Cardiac muscle cell (in vitro differentiated cells and primary cell): ENCODE results near the gene EXOSC6. TPM values are rescaled to one million over a fixed set of nuclear protein-coding genes. Genes with fewer than 3 reads are reported as not detected.
A peak's percentile ranks its signal among the peaks of the same experiment; 100 is the strongest.
"Not testable (repeated sequence)": the region's sequence is repeated elsewhere in the genome, so short reads cannot be mapped to it uniquely, and the experiment has no call there.

Experiments
- DNase-seq, 2 donors: peaks; one replicate each; pipeline versions ENCODE4 v3.0.0 to v3.0.0-alpha.2; 2010 to 2017; ENCODE audit warnings: low read depth in 1 of 2, low spot score in 1 of 2
- H3K27ac ChIP-seq: fragments of 200-600 bp; sonication (generic); 2 replicates; pipeline ENCODE4 v1.5.1; 2016
- H3K27me3 ChIP-seq: fragments of 200-600 bp; sonication (generic); 2 replicates; pipeline ENCODE4 v1.6.0; 2016; ENCODE audit warnings: control low read depth
- H3K36me3 ChIP-seq: fragments of 200-600 bp; sonication (generic); 2 replicates; pipeline ENCODE4 v1.5.1; 2016; ENCODE audit warnings: control low read depth
- H3K4me1 ChIP-seq: fragments of 200-600 bp; sonication (generic); 2 replicates; pipeline ENCODE4 v1.8.1; 2017; ENCODE audit warnings: low read depth, mild to moderate bottlenecking, mixed run types
- H3K4me3 ChIP-seq: fragments of 200-600 bp; sonication (generic); 2 replicates; pipeline ENCODE4 v1.5.1; 2016; ENCODE audit warnings: mild to moderate bottlenecking
- H3K9me3 ChIP-seq: fragments of 200-600 bp; sonication (generic); 2 replicates; pipeline ENCODE4 v1.5.1; 2017; ENCODE audit warnings: low read depth, mild to moderate bottlenecking, control low read depth
- polyA plus RNA-seq: library from polyadenylated mRNA; unstranded; fragments of >200 nt; fragmentation: Nextera tagmentation; extraction: Ambion mirVana; gene quantifications from 2 replicates; pipeline ENCODE4 v1.2.1, GENCODE V29; 2016
- total RNA-seq: library from RNA; depleted of rRNA; stranded (reverse); fragments of >200 nt; gene quantifications from 2 replicates; pipeline ENCODE4 v1.2.3, GENCODE V29; 2016
- TF ChIP-seq, protein P1 (sequence below): IDR thresholded peaks from 2 replicates; pipeline ENCODE4 v1.5.1; 2012; ENCODE audit warnings: low read depth, mild to moderate bottlenecking, low read length

The EXOSC6 gene
- total and polyA plus RNA-seq, 2 experiments from 2014 or later: 24.6 to 26.8 TPM

DNA sequence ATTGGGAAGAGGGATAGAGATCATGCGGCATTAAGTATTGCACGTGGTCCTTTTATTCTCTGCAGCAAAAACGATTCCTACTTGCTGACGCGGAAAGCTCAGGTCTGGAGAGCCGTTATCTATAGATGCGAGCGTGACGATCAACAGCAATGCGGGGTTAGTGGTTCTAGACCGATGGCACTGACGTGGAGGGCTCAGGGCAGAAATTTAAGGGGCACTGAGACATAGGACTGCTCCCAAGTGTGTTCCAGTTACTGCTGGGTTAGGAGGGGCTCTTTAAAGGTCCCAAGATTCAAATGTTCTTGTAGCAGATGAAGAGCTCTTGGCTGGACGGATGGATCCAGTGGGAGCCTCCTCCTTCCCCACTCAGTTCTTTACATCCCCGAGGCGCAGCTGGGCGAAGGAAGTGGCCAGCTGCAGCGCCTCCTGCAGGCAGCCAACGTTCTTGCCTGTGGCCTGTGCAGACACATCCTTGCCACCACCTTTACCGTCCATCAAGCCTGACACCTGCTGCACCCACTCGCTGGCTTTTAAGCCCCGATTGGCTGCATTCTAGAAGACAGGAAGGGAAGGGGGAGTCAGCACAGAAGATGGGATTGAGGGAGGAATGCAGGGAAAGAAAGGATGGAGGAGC is 732 bp upstream of the EXOSC6 start:
- Histone ChIP-seq H3K9me3 (no peaks in the 10 kb centered on the region), H3K4me1 (peaks cover 8% of the 10 kb centered on the region), H3K36me3 (peaks cover 47% of the 10 kb centered on the region), H3K4me3 (no peak overlapping the region), H3K27me3 (no peaks in the 10 kb centered on the region), H3K27ac (no peak overlapping the region)
- TF ChIP-seq, protein P1, sequence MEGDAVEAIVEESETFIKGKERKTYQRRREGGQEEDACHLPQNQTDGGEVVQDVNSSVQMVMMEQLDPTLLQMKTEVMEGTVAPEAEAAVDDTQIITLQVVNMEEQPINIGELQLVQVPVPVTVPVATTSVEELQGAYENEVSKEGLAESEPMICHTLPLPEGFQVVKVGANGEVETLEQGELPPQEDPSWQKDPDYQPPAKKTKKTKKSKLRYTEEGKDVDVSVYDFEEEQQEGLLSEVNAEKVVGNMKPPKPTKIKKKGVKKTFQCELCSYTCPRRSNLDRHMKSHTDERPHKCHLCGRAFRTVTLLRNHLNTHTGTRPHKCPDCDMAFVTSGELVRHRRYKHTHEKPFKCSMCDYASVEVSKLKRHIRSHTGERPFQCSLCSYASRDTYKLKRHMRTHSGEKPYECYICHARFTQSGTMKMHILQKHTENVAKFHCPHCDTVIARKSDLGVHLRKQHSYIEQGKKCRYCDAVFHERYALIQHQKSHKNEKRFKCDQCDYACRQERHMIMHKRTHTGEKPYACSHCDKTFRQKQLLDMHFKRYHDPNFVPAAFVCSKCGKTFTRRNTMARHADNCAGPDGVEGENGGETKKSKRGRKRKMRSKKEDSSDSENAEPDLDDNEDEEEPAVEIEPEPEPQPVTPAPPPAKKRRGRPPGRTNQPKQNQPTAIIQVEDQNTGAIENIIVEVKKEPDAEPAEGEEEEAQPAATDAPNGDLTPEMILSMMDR: peak; percentile 51
- peak; percentile 9 to 15 for DNase-seq

DNA sequence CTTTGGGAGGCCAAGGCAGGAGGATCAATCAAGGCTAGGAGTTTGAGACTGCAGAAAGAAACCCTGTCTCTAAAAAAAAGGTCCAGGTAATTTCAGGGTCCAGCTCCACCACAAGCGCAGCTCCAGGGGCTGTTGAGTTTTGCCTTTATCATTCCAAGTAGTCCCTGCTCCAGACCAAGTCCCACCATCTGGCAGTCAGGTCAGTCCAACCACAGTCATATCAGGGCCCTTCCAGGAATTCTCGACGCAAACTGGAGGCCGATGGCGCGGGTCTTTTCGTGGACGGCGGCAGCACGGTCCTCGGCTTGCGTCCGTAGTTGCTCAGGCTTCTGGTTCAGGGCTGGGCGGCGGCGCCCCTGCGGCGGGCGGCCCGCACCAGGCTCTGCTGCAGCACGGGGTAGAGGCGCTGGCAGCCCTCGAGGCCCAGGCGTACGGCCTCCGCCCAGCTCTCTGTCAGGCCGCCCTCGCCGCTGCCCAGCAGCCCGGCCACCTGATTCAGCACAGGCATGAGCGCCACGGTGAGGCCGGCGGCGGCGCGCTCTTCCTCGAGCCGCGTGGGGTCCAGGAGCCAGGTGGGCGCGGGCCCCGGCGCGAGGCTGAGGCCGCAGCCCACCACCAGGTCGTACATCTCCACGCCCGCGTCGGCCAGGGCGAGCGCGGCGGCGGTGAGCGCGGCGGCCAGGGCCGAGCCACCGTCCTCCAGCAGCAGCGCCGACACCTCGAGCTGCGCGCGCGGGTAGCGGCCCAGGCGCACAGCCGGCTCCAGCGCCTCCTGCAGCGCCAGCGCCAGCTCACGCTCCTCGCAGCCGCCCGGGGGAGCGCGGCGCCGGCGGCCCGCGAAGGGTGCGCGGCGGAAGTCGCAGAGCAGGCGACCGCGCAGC is 752 bp downstream of the EXOSC6 start:
- H3K27me3 ChIP-seq: no peaks in the 10 kb centered on the region
- peak overlapping the region; percentile 92 for H3K27ac ChIP-seq
- H3K9me3 ChIP-seq: no peaks in the 10 kb centered on the region
- H3K4me3 ChIP-seq: peak overlapping the region; percentile 86
- H3K36me3 ChIP-seq: peaks cover 33% of the 10 kb centered on the region
- DNase-seq: peak; percentile 65 to 69
- peaks cover 8% of the 10 kb centered on the region for H3K4me1 ChIP-seq
- TF ChIP-seq, protein P1: no peak

DNA sequence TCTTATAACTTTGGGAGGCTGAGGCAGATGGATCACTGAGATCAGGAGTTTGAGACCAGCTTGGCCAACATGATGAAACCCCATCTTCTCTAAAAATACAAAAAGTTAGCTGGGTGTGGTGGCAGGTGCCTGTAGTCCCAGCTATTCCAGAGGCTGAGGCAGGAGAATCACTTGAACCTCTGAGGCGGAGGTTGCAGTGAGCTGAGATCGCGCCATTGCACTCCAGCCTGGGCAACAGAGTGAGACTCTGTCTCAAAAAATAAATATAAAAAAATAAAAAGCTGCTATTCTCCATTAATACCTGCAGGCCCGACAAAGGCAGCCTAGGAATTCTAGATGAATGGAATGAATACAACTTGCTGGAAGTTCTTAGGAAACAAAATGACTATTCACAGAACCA is 2.0 kb downstream of the EXOSC6 start:
- not testable (repeated sequence) for H3K4me3 ChIP-seq, H3K9me3 ChIP-seq, H3K4me1 ChIP-seq, DNase-seq, H3K27me3 ChIP-seq
- Histone ChIP-seq H3K36me3 (peaks cover 24% of the 10 kb centered on the region), H3K27ac (peak overlapping the region; percentile 72)

DNA sequence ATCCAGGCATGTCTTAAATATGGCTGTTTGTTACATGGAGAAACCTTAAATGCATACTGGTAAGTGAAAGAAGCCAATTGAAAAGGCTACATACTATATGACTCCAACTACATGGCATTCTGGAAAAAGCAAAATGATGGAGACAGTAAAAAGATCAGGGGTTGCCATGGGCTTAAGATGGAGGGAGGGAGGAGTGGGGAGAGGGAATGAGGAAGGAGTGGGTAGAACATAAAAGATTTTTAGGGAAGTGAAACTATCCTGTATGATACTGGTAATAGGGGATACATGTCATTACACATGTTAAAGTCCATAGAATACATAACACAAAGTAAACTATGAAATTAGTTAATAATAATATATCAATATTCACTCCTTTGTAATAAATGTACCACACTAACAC is 13.0 kb downstream of the EXOSC6 start:
- DNase-seq, H3K36me3 ChIP-seq, H3K27ac ChIP-seq, H3K4me3 ChIP-seq, H3K9me3 ChIP-seq, H3K4me1 ChIP-seq, H3K27me3 ChIP-seq: not testable (repeated sequence)

DNA sequence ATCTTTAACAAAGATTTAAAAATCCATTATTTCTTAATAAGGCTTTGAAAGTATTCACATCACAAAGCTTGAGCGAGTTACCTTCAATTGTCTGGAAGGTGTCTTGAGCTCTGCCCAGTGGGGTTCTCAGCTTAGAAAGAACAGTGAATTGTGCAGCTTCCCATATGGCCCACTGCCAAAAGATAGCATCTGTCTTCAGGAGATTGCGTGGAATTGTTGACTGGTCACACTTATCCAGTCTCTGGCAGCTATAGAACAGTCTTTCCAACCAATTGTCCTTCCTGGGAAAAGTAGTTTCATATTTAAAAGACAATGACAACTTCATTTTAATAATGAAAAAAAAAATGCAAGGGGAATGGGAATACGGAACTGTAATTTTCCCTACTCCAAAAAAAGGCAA is 19.9 kb downstream of the EXOSC6 start:
- H3K27ac ChIP-seq, H3K4me3 ChIP-seq, H3K36me3 ChIP-seq, H3K4me1 ChIP-seq, H3K9me3 ChIP-seq, H3K27me3 ChIP-seq: not testable (repeated sequence)
- peak in 1 of 2 donors; percentile 12 for DNase-seq

DNA sequence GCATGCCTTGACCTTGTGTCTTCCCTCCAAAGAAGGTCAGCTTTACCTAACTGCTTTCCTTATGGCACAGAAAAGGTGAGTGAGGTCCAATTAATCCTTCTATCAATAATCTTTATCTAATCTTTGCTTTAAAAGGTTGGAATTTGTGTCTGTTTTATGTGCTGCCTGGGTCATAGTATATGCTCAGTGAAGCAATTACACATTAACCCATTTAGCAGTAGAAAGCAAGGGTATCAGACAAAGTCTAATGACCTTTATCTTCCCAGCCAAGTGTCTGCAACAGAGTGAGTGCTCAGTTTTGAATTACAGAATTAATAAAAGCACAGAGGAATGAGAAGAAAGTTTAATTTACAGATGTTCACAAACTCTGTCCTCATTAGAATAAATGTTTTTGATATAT is 25.7 kb downstream of the EXOSC6 start:
- not testable (repeated sequence) for DNase-seq, H3K27ac ChIP-seq, H3K4me1 ChIP-seq, H3K27me3 ChIP-seq, H3K4me3 ChIP-seq, H3K9me3 ChIP-seq, H3K36me3 ChIP-seq

DNA sequence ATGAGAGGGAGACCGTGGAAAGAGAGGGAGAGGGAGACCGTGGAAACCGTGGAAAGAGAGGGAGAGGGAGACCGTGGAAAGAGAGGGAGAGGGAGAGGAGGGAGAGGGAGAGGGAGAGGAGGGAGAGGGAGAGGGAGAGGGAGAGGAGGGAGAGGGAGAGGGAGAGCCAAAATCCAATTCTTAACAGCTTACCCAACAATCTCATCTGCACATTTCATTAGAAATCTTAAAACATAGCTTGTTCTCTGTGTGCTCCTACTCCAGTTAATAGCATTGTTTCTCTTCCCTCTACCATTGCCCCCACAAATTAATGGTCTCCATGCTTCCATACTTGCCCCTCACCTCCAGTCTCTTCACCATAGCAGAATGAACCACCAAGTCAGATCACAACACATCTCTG is 26.3 kb downstream of the EXOSC6 start:
- DNase-seq, H3K27ac ChIP-seq, H3K9me3 ChIP-seq: not testable (repeated sequence)

DNA sequence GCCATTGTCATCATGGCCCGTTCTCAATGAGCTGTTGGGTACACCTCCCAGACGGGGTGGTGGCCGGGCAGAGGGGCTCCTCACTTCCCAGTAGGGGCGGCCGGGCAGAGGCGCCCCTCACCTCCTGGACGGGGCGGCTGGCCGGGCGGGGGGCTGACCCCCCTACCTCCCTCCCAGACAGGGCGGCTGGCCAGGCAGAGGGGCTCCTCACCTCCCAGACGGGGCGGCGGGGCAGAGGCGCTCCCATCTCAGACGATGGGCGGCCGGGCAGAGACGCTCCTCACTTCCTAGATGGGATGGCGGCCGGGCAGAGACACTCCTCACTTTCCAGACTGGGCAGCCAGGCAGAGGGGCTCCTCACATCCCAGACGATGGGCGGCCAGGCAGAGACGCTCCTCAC is 27.1 kb downstream of the EXOSC6 start:
- H3K27me3 ChIP-seq: not testable (repeated sequence)

More for the DNA sequence above, 26.3 kb downstream of the EXOSC6 start:
- H3K4me1 ChIP-seq, H3K27me3 ChIP-seq, H3K4me3 ChIP-seq, H3K36me3 ChIP-seq: not testable (repeated sequence)

DNA sequence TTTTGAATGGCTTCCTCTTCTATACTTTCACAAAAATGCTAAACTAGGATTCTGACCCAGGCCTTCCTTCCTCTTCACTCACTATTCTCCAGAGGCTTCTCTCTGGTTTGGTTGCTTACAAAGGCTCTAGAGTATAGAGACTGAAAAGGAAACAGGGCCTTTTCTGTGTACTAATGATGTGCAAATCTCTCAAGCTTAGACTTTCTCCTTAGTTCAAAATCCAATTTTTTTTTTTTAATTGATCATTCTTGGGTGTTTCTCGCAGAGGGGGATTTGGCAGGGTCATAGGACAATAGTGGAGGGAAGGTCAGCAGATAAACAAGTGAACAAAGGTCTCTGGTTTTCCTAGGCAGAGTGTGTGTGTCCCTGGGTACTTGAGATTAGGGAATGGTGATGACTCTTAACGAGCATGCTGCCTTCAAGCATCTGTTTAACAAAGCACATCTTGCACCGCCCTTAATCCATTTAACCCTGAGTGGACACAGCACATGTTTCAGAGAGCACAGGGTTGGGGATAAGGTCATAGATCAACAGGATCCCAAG is 27.7 kb downstream of the EXOSC6 start:
- not testable (repeated sequence) for H3K27ac ChIP-seq, H3K36me3 ChIP-seq, H3K27me3 ChIP-seq, H3K9me3 ChIP-seq, H3K4me1 ChIP-seq, DNase-seq, H3K4me3 ChIP-seq

More for the DNA sequence above, 27.1 kb downstream of the EXOSC6 start:
- not testable (repeated sequence) for H3K4me3 ChIP-seq, DNase-seq, H3K9me3 ChIP-seq, H3K4me1 ChIP-seq, H3K27ac ChIP-seq, H3K36me3 ChIP-seq

DNA sequence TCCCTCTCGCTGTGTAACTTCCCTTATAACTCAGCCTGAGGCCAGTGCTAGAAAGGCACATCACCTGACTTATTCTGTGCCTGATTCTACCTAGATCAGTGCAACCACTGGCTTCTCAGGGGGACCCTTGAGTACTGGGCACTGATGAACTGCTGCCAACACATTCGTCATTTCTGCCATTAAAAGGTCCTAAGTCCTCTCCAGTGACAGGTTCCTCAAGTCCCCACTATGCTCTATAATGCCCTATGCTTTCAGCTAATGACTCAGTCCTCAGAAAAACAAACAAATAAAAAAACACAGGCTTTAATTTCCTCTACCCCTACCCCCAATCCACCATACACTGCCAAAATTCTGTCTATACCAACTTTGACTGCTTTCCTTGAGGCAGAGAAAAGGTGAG is 28.5 kb downstream of the EXOSC6 start:
- not testable (repeated sequence) for H3K4me1 ChIP-seq, H3K36me3 ChIP-seq, H3K9me3 ChIP-seq, DNase-seq, H3K27me3 ChIP-seq, H3K27ac ChIP-seq, H3K4me3 ChIP-seq

DNA sequence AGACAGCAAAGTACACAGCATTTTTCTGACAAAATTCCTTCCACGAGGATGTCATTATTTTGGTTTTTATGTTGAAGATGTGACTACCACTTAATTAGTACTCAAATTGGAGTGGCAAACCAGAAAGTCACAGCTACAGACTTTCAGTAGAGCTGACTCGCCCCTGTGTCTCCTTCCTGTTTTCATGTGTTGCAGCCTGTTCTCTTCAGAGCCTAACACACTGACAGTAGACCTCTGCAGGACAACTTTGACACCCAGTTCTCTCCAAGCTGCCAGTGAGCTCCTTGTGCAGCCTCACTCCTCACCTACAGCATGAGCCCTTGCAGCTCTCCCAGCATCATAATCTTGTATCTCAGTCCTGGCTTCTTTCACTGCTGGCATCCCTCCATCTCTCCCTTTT is 29.2 kb downstream of the EXOSC6 start:
- DNase-seq, H3K4me1 ChIP-seq, H3K27ac ChIP-seq, H3K4me3 ChIP-seq, H3K9me3 ChIP-seq, H3K27me3 ChIP-seq, H3K36me3 ChIP-seq: not testable (repeated sequence)

DNA sequence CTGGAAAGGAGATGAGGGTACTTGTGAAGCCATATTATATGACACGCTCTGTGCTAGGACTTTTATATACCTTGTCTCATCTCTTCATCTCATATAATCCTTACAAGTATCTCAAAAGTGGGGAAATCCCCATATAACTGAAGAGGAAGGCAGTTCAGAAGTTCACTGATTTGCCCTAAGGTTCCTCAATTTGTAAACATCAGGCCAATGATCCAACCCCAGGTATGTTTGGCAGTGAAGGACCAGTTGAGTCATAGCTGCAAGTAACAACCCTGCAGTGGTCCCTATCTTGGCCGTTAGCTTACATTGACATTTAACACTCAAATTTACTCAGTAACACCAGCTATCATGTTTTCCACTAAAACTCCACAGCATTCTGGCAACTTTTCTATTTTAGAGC is 33.2 kb downstream of the EXOSC6 start:
- H3K27me3 ChIP-seq, DNase-seq, H3K4me3 ChIP-seq, H3K9me3 ChIP-seq, H3K36me3 ChIP-seq, H3K27ac ChIP-seq, H3K4me1 ChIP-seq: not testable (repeated sequence)
